Measurements from ENCODE around the gene PCSK2.
A peak's percentile ranks its signal among the peaks of the same experiment; 100 is the strongest.

PCSK2 gene

DNA sequence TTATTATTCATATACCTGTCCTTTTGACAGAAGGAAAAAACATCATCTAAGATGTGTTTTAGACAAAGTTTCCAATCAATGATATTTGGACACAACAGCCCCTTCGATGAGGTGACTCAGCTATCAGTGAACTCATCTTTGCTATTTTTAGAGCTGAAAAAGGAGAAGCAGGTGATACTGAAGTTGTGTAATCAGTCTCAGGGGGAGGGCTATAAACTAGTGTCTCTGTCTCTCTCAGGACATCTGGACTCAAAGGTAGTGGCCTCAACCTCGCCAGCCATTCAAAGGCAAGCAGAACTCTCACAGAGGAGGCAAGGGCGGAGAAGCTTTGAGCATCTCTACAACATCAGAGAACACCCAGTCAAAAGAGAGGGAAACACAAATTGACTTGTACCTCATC is 168.9 kb downstream of the PCSK2 start:
- DNase-seq: no peak

DNA sequence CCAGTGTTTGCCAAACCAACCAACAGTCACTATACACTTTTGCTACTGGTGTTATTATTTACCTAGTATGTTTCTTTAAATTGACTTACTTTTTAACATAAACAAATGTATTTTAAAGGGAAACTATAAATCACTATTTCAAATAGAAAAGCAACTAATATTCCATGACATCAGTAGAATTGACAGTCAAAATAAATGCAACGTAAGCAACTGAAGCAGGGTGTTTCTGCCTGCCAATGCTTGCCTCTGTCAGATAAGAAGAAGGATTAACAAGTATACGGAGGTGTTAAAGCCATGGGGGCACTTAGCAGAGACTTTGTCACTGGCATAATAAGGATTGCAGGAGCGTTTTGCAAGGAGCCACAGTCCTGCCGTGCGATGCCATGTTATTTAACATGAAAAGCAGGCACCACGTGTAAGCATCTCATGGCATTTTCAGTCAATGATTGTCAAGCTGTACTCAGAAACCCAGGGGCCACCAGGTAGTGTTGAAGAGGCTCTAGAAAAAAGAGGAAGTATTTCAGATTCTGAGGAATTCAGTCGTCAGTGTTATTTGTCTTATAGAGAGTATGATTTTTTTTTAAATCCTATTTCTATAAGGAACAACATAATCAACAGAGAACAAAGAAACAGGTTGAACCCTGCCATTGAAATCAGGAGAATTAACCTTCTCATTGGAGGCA is 172.6 kb downstream of the PCSK2 start:
- DNase-seq: no peak

DNA sequence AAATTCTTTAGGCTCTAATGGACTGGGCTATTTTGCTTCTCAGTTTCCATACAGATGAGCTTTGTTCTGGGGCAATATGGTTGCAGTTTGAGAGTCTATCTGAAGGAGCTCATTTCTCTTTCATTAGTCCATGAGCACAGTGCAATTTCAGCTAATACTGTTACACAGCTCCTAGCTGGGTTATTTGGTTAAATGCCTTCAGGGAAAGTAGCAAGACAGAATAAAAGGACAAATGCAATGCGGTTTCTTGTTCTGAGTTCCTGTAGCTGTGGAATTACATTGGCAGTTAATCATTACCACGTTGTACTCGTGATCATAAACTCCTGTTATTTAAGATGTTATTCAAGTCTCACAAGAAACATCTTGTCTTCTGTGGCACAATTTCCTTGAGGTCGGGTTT is 176.6 kb downstream of the PCSK2 start:
- no peak for DNase-seq

DNA sequence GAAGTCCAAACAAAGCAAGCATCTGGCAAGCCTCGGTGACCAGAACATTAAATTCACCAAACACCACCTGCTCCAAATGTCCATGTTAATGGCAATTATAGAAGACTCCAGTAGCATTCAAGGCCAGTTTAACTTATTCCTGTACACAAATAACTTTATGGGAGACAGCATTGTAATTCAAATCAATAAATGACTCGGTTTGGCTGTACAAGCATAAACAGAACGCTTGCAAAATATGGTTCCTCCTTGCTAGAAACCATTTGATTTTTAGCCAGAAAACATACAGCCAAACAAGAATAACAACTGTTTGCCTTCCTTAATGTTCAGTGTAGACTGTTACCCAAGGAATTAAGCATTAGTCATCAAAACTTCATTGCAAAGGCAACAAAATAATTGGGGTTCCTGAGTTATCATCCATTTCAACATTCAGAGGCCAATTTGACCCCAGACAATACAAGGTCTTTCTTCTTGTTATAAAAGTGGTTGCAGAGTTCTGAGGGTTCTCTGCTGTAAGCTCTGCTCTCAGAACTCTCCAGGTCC is 179.3 kb downstream of the PCSK2 start:
- DNase-seq: no peak

GRCh38 chr20:17407550-17407949 is 180.7 kb downstream of the PCSK2 start:
- DNase-seq: no peak

GRCh38 chr20:17417225-17417624 is 190.4 kb downstream of the PCSK2 start:
- DNase-seq: no peak

- DNase-seq: no peak
Measured at GRCh38 chr20:17418737-17419136, 191.9 kb downstream of the PCSK2 start.

DNA sequence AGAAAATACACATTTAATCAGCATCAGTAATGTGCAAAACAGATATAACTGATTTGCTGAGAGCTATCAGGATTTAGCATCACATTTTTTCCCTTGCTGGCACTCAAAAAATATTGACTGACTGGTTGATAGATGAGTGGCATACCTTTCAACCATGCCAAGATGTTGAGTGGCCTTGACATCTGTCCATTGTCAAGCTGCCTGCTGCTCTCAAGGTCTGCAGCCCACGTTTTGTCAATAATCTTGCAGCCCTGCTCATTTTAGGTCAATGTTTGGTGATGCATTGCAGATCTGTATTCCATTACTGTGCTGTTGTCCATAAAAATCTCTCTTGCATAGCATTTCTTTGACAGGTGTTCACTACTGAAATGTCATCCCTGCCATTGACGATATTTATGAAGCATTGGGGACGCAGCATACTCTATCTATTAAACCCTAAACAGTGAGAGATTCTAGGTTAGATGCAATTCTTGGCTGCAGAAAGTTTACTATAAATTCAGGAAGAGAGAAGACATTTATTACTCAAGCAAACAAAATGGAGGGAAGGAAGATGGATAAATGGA is 192.7 kb downstream of the PCSK2 start:
- no peak for DNase-seq

DNA sequence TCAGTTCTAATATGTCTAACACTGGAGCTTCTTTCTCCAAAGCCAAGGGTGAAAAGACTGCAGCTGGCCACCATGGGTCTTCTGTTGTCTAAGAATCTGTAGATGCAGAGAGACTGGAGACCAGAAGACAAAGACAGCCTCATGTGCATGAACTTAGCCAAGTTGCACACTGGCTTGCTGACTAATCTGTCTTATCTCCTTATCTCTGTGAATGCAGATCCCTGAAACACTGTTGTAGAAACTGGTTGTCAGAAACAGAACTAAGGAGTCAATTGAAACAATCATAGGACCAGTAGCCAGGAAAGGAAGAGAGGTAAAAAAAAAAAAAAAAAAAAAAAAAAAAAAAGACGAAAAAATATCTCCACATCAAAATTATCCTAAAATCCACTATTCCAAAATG is 194.7 kb downstream of the PCSK2 start:
- DNase-seq: no peak

- no peak for DNase-seq
Measured at GRCh38 chr20:17423782-17424181, 196.9 kb downstream of the PCSK2 start.

GRCh38 chr20:17427638-17428037 is 200.8 kb downstream of the PCSK2 start:
- DNase-seq: no peak

DNA sequence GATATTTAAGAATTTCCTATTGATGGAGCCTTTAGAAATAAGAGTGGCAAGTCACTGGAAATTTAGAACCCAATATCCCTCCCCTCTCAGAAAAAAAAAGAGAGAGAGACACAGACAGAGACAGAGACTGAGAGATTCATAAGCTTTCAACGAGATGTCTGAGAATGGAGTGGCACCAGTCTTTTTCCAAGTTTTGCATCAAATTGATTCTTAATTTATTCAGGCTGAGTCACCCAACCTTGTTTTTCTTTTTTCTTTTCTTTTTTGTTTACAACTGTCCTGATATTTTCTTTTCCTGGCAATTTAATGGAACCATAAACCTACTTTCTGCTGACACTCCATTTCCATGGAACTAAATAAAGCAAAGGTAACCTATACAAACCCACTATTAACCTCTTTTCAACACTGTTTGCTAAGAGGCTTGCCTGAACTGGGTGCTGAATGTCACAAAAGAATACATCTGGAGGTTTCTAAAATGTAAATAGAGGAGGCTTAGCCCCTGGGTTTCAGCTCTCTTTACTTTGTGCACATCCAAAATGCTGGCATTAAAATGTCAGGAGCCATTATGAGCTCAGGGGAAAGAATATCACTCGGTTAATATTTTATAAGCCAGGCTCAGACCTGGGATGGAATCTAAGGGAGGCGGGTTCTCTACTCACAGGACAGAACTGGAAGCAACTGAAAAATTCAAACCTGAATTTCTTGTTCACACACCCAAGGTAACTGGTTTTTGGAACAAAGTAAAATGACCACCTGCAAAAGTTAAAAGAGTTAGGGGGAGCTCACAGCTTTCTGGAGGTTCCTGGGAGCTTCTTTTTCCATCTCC is 203.5 kb downstream of the PCSK2 start:
- no peak for DNase-seq

- peak in 38 of 56 donors; percentile 1 to 75 (median 28) for DNase-seq
Measured at GRCh38 chr20:17431621-17432364, 205.0 kb downstream of the PCSK2 start.

DNA sequence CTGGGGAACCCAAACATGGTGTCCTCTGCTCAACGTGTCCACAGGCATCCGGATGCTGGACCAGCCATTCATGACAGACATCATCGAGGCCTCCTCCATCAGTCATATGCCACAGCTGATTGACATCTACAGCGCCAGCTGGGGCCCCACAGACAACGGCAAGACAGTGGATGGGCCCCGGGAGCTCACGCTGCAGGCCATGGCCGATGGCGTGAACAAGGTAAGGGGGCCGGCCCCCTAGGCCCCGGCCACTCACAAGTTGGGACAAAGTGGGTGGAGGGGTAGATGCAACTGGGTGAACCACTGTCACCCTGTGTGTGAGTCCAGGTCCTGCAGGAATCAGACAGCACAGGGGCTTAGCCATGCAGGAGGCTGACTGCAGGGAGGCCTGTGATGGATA is 209.8 kb downstream of the PCSK2 start:
- no peak for DNase-seq

DNA sequence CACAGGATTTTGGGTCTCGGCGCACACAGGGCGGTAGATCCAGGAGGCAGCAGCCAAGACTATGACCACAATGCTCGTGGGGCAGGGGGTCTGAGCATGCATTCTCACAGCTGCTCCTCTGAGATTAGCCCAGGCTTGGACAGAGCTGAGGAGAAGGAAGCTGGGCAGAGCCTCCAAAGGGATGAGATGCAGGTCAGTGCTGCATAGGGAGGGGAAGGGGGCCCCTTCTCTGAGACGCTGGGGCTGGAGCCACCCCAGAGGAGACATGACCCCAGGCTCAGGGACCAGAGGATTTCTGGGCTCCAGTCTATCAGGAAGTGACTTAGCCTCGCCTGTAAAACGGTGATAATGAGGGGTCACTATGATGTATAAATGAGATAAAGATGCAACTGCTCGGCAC is 210.4 kb downstream of the PCSK2 start:
- DNase-seq: no peak

- no peak for DNase-seq
Measured at GRCh38 chr20:17438436-17439039, 211.7 kb downstream of the PCSK2 start.

- no peak for DNase-seq
Measured at GRCh38 chr20:17439616-17440296, 212.9 kb downstream of the PCSK2 start.

GRCh38 chr20:17441745-17442144 is 214.9 kb downstream of the PCSK2 start:
- no peak for DNase-seq

DNA sequence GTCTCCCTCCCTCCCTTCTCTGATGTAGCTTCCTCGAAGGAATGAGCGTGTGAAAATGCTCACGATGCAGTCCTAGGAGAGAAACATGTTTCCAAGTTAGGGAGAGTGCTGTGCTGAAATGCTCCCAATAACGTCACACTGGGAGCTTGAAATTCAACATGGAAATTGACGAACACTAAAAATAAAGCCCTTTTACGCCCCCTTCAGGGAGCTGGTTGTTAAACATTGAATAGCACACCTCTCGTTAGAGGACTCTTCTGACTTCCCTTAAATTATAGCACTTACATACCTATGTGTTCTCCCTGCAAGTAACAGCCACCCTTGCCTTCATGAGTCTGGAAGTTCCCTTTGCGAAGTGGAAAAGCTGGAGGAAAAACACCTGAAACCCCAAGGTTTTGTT is 215.7 kb downstream of the PCSK2 start:
- no peak for DNase-seq

DNA sequence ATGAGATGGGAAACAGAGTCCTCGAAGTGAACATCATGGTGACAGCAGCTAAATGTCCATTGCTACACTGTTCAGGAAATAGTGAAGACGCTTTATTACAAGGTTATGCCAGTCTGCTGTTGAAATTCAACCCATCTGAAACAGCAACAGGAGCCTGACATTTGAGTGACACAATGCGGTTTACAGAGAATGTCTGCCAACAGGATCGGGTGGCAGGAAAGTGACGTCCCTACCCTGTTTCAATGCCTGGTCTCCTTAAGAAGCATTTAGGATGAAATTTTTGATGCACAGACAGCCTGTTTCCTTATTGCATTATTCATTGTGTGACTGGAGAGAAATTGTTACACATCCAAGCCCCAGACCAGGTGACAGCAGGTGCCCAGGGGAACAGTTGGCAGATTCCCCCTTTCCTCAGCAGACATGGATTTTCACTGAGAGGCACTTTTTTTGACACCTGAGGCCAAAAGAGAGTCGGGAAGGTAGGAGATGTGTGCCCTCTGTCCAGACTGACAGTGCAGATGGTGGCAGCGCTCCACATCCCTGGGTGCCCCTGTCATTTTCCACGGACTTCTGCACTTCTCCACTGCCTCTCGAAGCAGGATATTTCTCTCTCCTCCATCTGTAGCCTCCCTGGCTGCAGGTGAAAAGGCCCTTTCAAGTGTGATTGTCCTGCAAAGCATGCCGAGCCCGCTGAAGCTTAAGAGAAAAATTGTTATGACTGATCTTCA is 216.5 kb downstream of the PCSK2 start:
- no peak for DNase-seq
